Measurements from ENCODE around the gene PCDHGC3. TPM values are rescaled to one million over a fixed set of nuclear protein-coding genes. Genes with fewer than 3 reads are reported as not detected.

Gene PCDHGC3
- total and polyA plus RNA-seq, 8 donors = 65.4 to 152 (median 118) TPM

DNA sequence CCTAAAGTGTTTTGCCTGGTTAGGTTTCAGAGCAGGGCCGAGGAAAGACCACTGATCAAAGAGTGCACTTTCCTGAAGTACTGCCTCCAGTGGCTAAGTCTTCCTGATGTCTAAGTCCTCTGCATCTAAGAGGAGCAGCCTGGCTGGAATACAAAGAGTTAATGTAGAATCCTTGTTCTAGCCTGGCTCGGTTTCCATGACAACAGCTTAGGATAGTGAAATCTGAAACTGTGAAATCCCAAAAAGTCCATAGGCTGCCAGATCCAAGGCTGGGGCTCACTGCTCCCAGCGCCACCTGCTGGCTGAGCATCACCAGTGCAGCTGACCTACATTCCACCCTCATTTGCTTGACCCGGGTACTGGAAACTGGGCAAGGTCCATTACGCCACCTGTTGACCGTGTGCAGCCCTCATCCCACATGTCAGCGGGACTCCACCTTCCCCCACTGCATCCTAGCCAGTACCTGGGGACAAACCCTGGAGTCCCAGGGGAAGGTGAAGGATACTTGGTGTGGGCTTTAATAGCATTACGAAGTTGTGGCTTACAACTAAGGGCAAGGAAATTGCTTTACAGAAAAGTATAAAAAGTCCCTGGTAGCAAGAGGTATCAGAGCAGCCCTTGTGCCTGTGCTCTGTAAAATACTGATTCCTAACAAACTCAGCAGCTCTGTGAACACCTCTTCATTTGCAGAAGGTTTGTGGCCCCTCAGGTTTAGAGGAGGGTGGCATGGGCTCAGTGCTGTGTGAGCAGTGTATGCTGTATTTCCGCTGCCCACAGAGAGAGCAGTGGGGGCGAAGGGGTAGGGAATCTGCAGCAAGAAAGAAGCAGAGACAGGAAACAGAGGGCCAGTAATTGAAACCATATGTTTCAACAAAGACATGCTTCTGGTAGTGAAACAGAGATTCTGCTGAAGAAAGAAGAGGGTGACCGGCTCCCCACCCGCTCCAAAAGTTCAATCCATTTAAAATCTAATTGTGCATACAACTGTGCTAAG is 49.1 kb downstream of the PCDHGC3 start:
- H3K36me3 ChIP-seq = peaks cover 0 to 80% of the 10 kb centered on the region in 2 donors
- TF ChIP-seq, protein P1, sequence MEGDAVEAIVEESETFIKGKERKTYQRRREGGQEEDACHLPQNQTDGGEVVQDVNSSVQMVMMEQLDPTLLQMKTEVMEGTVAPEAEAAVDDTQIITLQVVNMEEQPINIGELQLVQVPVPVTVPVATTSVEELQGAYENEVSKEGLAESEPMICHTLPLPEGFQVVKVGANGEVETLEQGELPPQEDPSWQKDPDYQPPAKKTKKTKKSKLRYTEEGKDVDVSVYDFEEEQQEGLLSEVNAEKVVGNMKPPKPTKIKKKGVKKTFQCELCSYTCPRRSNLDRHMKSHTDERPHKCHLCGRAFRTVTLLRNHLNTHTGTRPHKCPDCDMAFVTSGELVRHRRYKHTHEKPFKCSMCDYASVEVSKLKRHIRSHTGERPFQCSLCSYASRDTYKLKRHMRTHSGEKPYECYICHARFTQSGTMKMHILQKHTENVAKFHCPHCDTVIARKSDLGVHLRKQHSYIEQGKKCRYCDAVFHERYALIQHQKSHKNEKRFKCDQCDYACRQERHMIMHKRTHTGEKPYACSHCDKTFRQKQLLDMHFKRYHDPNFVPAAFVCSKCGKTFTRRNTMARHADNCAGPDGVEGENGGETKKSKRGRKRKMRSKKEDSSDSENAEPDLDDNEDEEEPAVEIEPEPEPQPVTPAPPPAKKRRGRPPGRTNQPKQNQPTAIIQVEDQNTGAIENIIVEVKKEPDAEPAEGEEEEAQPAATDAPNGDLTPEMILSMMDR (IDR thresholded peaks at IDR 0.05) = peak; percentile 97 to 98
- no peaks in the 10 kb centered on the region for H3K9me3 ChIP-seq
- H3K4me1 ChIP-seq = peaks cover 10 to 66% of the 10 kb centered on the region in 2 donors
- intact Hi-C loops (cut with DNase I) = loop anchor here in 1 of 2 donors (10.0 kb wide), 1 partner anchor 110 kb away; the partner anchor contains the start of genes PCDHGA10 and PCDHGB7
- no peak overlapping the region for H3K4me3 ChIP-seq
- peak overlapping the region; percentile 60 to 72 for H3K27ac ChIP-seq
- H3K27me3 ChIP-seq = no peaks in the 10 kb centered on the region
- ATAC-seq (peak; percentile 93), DNase-seq (peak; percentile 80 to 97 (median 93))

DNA sequence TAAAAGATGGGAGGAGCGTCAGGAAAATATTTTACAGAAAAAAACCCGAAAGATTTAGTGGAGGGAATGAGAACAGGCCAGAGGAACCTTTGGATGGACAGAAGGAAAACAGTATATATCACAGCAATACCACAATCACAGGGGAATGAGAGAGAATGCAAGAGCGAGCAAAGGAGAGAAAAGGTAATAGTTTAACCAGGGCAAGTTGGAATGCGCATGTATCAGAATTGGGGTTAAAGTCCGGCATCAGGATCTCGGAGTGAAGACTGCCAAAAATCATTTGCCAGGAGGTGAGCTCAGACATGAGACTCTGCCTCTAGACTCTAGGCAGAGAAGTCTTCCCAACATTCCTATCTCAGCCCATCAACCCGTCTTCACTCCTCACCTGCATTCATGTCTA is 49.9 kb downstream of the PCDHGC3 start:
- peaks cover 0 to 84% of the 10 kb centered on the region in 2 donors for H3K36me3 ChIP-seq
- ATAC-seq = no peak

DNA sequence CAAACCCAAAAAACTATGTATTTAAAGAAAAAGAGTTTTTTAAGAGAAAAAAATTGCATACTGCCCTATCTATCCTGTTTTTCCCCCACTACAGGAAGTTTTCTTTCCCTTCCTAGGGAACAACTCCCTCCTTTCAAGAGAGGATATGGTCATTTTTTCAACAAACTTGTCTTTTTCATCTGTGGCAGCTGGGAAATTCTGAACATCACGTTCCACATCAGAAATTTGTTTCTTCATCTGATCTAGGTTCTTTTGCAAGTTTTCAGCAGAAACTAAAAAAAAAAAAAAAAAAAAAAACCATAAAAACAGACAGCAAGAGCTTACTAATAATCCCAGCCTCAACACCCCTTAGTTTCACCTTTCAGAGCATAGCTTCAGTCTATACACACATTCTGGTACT is 51.7 kb downstream of the PCDHGC3 start:
- Histone ChIP-seq H3K9me3 (no peaks in the 10 kb centered on the region), H3K36me3 (peaks cover 0 to 92% of the 10 kb centered on the region in 2 donors), H3K27ac (peak overlapping the region; percentile 38 to 58), H3K4me3 (no peak overlapping the region), H3K27me3 (no peaks in the 10 kb centered on the region), H3K4me1 (peaks cover 0 to 40% of the 10 kb centered on the region in 2 donors)
- intact Hi-C loops (cut with DNase I) = loop anchor here in 1 of 2 donors (10.0 kb wide), 1 partner anchor 113 kb away; the partner anchor contains the start of genes PCDHGA10 and PCDHGB7
- DNase-seq = peak in 1 of 4 donors; percentile 65
- no peak for ATAC-seq
- TF ChIP-seq, protein P1 (IDR thresholded peaks at IDR 0.05) = no peak

More for the DNA sequence above, 49.9 kb downstream of the PCDHGC3 start:
- intact Hi-C loops (cut with DNase I) = loop anchor here in 1 of 2 donors (10.0 kb wide), 1 partner anchor 111 kb away; the partner anchor contains the start of genes PCDHGA10 and PCDHGB7
- no peaks in the 10 kb centered on the region for H3K27me3 ChIP-seq
- H3K4me1 ChIP-seq = peaks cover 10 to 58% of the 10 kb centered on the region in 2 donors
- TF ChIP-seq, protein P1 (IDR thresholded peaks at IDR 0.05) = no peak
- no peaks in the 10 kb centered on the region for H3K9me3 ChIP-seq
- H3K27ac ChIP-seq = peak overlapping the region; percentile 60 to 72
- no peak overlapping the region for H3K4me3 ChIP-seq
- no peak for DNase-seq

Other genes starting within 250 kb of the PCDHGC3 start
- gene PCDHB15, start 230.6 kb upstream of the PCDHGC3 start, total RNA-seq = 1 to 10 TPM; 2.8 to 5.0 TPM
- gene PCDHB15, start 230.6 kb upstream of the PCDHGC3 start, polyA plus RNA-seq (ENCODE audit: insufficient read length in 6 of 6) = 10 to 100 TPM in 3 of 6 donors, 1 to 10 TPM in 3; 8.7 to 14.4 (median 11.1) TPM
- under 1 TPM in 1 of 2 donors, not detected in 1; 0.76 TPM for gene SLC25A2, start 171.9 kb upstream of the PCDHGC3 start, total RNA-seq
- gene SLC25A2, start 171.9 kb upstream of the PCDHGC3 start, polyA plus RNA-seq (ENCODE audit: insufficient read length in 6 of 6) = under 1 TPM in 4 of 6 donors, not detected in 2; 0.14 to 0.34 (median 0.21) TPM
- gene TAF7, start 155.2 kb upstream of the PCDHGC3 start, total RNA-seq = 10 to 100 TPM; 53.2 to 53.5 TPM
- 100 to 1,000 TPM; 123 to 142 (median 134) TPM for gene TAF7, start 155.2 kb upstream of the PCDHGC3 start, polyA plus RNA-seq (ENCODE audit: insufficient read length in 6 of 6)
- under 1 TPM; 0.38 to 0.42 TPM for gene PCDHGA1, start 145.5 kb upstream of the PCDHGC3 start, total RNA-seq
- 1 to 10 TPM in 1 of 6 donors, under 1 TPM in 5; 0.39 to 1.1 (median 0.81) TPM for gene PCDHGA1, start 145.5 kb upstream of the PCDHGC3 start, polyA plus RNA-seq (ENCODE audit: insufficient read length in 6 of 6)
- 1 to 10 TPM; 2.0 to 3.6 TPM for gene PCDHGA2, start 137.2 kb upstream of the PCDHGC3 start, total RNA-seq
- 1 to 10 TPM; 4.6 to 7.1 (median 5.7) TPM for gene PCDHGA2, start 137.2 kb upstream of the PCDHGC3 start, polyA plus RNA-seq (ENCODE audit: insufficient read length in 6 of 6)
- gene PCDHGA3, start 132.1 kb upstream of the PCDHGC3 start, total RNA-seq = 1 to 10 TPM; 1.4 to 1.8 TPM
- gene PCDHGA3, start 132.1 kb upstream of the PCDHGC3 start, polyA plus RNA-seq (ENCODE audit: insufficient read length in 6 of 6) = 1 to 10 TPM; 1.6 to 4.4 (median 3.4) TPM
- 1 to 10 TPM; 1.7 to 2.1 TPM for gene PCDHGB1, start 125.9 kb upstream of the PCDHGC3 start, total RNA-seq
- gene PCDHGB1, start 125.9 kb upstream of the PCDHGC3 start, polyA plus RNA-seq (ENCODE audit: insufficient read length in 6 of 6) = 1 to 10 TPM; 1.4 to 2.3 (median 1.7) TPM
- gene PCDHGA4, start 120.9 kb upstream of the PCDHGC3 start, total RNA-seq = 1 to 10 TPM; 2.2 to 2.6 TPM
- gene PCDHGA4, start 120.9 kb upstream of the PCDHGC3 start, polyA plus RNA-seq (ENCODE audit: insufficient read length in 6 of 6) = 1 to 10 TPM; 2.1 to 3.4 (median 2.9) TPM
- gene PCDHGB2, start 116.0 kb upstream of the PCDHGC3 start, total RNA-seq = 1 to 10 TPM; 2.3 to 2.6 TPM
- gene PCDHGB2, start 116.0 kb upstream of the PCDHGC3 start, polyA plus RNA-seq (ENCODE audit: insufficient read length in 6 of 6) = 1 to 10 TPM; 4.4 to 5.4 (median 4.7) TPM
- gene PCDHGA5, start 111.8 kb upstream of the PCDHGC3 start, total RNA-seq = 1 to 10 TPM; 1.3 to 2.0 TPM
- gene PCDHGA5, start 111.8 kb upstream of the PCDHGC3 start, polyA plus RNA-seq (ENCODE audit: insufficient read length in 6 of 6) = 1 to 10 TPM; 3.2 to 5.0 (median 4.1) TPM
- gene PCDHGB3, start 105.7 kb upstream of the PCDHGC3 start, total RNA-seq = 1 to 10 TPM; 1.5 to 2.4 TPM
- gene PCDHGB3, start 105.7 kb upstream of the PCDHGC3 start, polyA plus RNA-seq (ENCODE audit: insufficient read length in 6 of 6) = 1 to 10 TPM; 2.6 to 3.4 (median 2.7) TPM
- gene PCDHGA6, start 102.1 kb upstream of the PCDHGC3 start, total RNA-seq = 1 to 10 TPM; 2.9 TPM
- 1 to 10 TPM; 4.8 to 6.5 (median 5.8) TPM for gene PCDHGA6, start 102.1 kb upstream of the PCDHGC3 start, polyA plus RNA-seq (ENCODE audit: insufficient read length in 6 of 6)
- 1 to 10 TPM; 1.7 TPM for gene PCDHGA7, start 93.2 kb upstream of the PCDHGC3 start, total RNA-seq
- gene PCDHGA7, start 93.2 kb upstream of the PCDHGC3 start, polyA plus RNA-seq (ENCODE audit: insufficient read length in 6 of 6) = 1 to 10 TPM; 1.8 to 2.2 (median 2.0) TPM
- gene PCDHGB4, start 88.3 kb upstream of the PCDHGC3 start, total RNA-seq = 1 to 10 TPM; 3.2 to 3.4 TPM
- gene PCDHGB4, start 88.3 kb upstream of the PCDHGC3 start, polyA plus RNA-seq (ENCODE audit: insufficient read length in 6 of 6) = 1 to 10 TPM; 3.7 to 5.9 (median 4.3) TPM
- gene PCDHGA8, start 83.3 kb upstream of the PCDHGC3 start, total RNA-seq = 1 to 10 TPM in 1 of 2 donors, under 1 TPM in 1; 0.76 to 1.1 TPM
- under 1 TPM; 0.38 to 0.99 (median 0.77) TPM for gene PCDHGA8, start 83.3 kb upstream of the PCDHGC3 start, polyA plus RNA-seq (ENCODE audit: insufficient read length in 6 of 6)
- gene PCDHGB5, start 78.0 kb upstream of the PCDHGC3 start, total RNA-seq = 1 to 10 TPM; 8.8 to 9.1 TPM
- gene PCDHGB5, start 78.0 kb upstream of the PCDHGC3 start, polyA plus RNA-seq (ENCODE audit: insufficient read length in 6 of 6) = 10 to 100 TPM in 1 of 6 donors, 1 to 10 TPM in 5; 7.6 to 10.1 (median 8.4) TPM
- 1 to 10 TPM; 4.0 to 4.6 TPM for gene PCDHGA9, start 73.2 kb upstream of the PCDHGC3 start, total RNA-seq
- gene PCDHGA9, start 73.2 kb upstream of the PCDHGC3 start, polyA plus RNA-seq (ENCODE audit: insufficient read length in 6 of 6) = 1 to 10 TPM; 5.1 to 7.2 (median 6.4) TPM
- gene PCDHGB6, start 67.9 kb upstream of the PCDHGC3 start, total RNA-seq = 1 to 10 TPM; 4.3 to 5.9 TPM
- 1 to 10 TPM; 7.6 to 9.4 (median 8.4) TPM for gene PCDHGB6, start 67.9 kb upstream of the PCDHGC3 start, polyA plus RNA-seq (ENCODE audit: insufficient read length in 6 of 6)
- gene PCDHGA10, start 63.0 kb upstream of the PCDHGC3 start, total RNA-seq = 1 to 10 TPM; 3.9 to 5.2 TPM
- gene PCDHGA10, start 63.0 kb upstream of the PCDHGC3 start, polyA plus RNA-seq (ENCODE audit: insufficient read length in 6 of 6) = 1 to 10 TPM; 3.9 to 5.5 (median 4.7) TPM
- 10 to 100 TPM; 10.8 to 12.9 TPM for gene PCDHGB7, start 58.3 kb upstream of the PCDHGC3 start, total RNA-seq
- 10 to 100 TPM; 13.4 to 18.1 (median 16.2) TPM for gene PCDHGB7, start 58.3 kb upstream of the PCDHGC3 start, polyA plus RNA-seq (ENCODE audit: insufficient read length in 6 of 6)
- gene PCDHGA11, start 54.9 kb upstream of the PCDHGC3 start, total RNA-seq = 1 to 10 TPM; 2.5 to 3.4 TPM
- 1 to 10 TPM; 2.8 to 4.1 (median 3.4) TPM for gene PCDHGA11, start 54.9 kb upstream of the PCDHGC3 start, polyA plus RNA-seq (ENCODE audit: insufficient read length in 6 of 6)
- gene PCDHGA12, start 45.5 kb upstream of the PCDHGC3 start, total RNA-seq = 1 to 10 TPM; 5.7 to 6.0 TPM
- 1 to 10 TPM; 2.0 to 4.5 (median 3.0) TPM for gene PCDHGA12, start 45.5 kb upstream of the PCDHGC3 start, polyA plus RNA-seq (ENCODE audit: insufficient read length in 6 of 6)
- gene PCDHGC4, start 9.1 kb downstream of the PCDHGC3 start, total RNA-seq = 1 to 10 TPM in 1 of 2 donors, under 1 TPM in 1; 0.79 to 2.5 TPM
- gene PCDHGC4, start 9.1 kb downstream of the PCDHGC3 start, polyA plus RNA-seq (ENCODE audit: insufficient read length in 6 of 6) = 1 to 10 TPM; 1.8 to 3.3 (median 2.3) TPM
- 1 to 10 TPM; 1.4 to 1.9 TPM for gene PCDHGC5, start 13.1 kb downstream of the PCDHGC3 start, total RNA-seq
- gene PCDHGC5, start 13.1 kb downstream of the PCDHGC3 start, polyA plus RNA-seq (ENCODE audit: insufficient read length in 6 of 6) = 1 to 10 TPM; 1.1 to 1.4 (median 1.3) TPM
- 100 to 1,000 TPM; 122 to 137 TPM for gene DIAPH1, start 143.0 kb downstream of the PCDHGC3 start, total RNA-seq
- gene DIAPH1, start 143.0 kb downstream of the PCDHGC3 start, polyA plus RNA-seq (ENCODE audit: insufficient read length in 6 of 6) = 10 to 100 TPM; 48.1 to 64.6 (median 57.0) TPM
- gene HDAC3, start 160.9 kb downstream of the PCDHGC3 start, total RNA-seq = 10 to 100 TPM; 41.2 to 50.0 TPM
- 100 to 1,000 TPM; 104 to 120 (median 114) TPM for gene HDAC3, start 160.9 kb downstream of the PCDHGC3 start, polyA plus RNA-seq (ENCODE audit: insufficient read length in 6 of 6)
- gene RELL2, start 161.0 kb downstream of the PCDHGC3 start, total RNA-seq = 1 to 10 TPM; 2.6 to 6.3 TPM
- gene RELL2, start 161.0 kb downstream of the PCDHGC3 start, polyA plus RNA-seq (ENCODE audit: insufficient read length in 6 of 6) = 1 to 10 TPM in 1 of 6 donors, under 1 TPM in 5; 0.27 to 1.0 (median 0.47) TPM
- gene FCHSD1, start 175.5 kb downstream of the PCDHGC3 start, total RNA-seq = 10 to 100 TPM; 18.0 to 18.7 TPM
- 10 to 100 TPM; 17.4 to 29.7 (median 23.5) TPM for gene FCHSD1, start 175.5 kb downstream of the PCDHGC3 start, polyA plus RNA-seq (ENCODE audit: insufficient read length in 6 of 6)
- gene ARAP3, start 206.3 kb downstream of the PCDHGC3 start, total RNA-seq = 10 to 100 TPM; 20.5 to 41.0 TPM
- gene ARAP3, start 206.3 kb downstream of the PCDHGC3 start, polyA plus RNA-seq (ENCODE audit: insufficient read length in 6 of 6) = 10 to 100 TPM; 39.5 to 53.9 (median 44.0) TPM

All from left lung (tissue), 10 donors.